Coronary artery (tissue), 2 donors: ENCODE data around the gene PTGER4.

ENCODE experiments used
- DNase-seq: peaks from one replicate; pipeline ENCODE4 v3.0.0-alpha.2; 2017; ENCODE audit warnings: low spot score
- H3K27ac ChIP-seq, 2 donors: fragments of 200-600 bp; sonication (generic); one replicate each; pipeline ENCODE4 v1.5.1; 2016 to 2019
- H3K4me3 ChIP-seq: fragments of 200-600 bp; sonication (generic); 2 replicates; pipeline ENCODE4 v1.5.1; 2016; ENCODE audit warnings: mild to moderate bottlenecking, moderate library complexity
- CTCF ChIP-seq: fragments of 200-600 bp; sonication (generic); IDR thresholded peaks from one replicate; pipeline ENCODE4 v1.5.1; 2019; ENCODE audit warnings: antibody characterized with exemption

The PTGER4 gene

GRCh38 chr5:40678026-40678425 lies 1.7 kb upstream of the PTGER4 start:
- Histone ChIP-seq H3K27ac (peak overlapping the region in 1 of 2 donors; percentile 87), H3K4me3 (no peak overlapping the region)
- DNase-seq: no peak
- no peak for TF ChIP-seq CTCF

- peak overlapping the region; percentile 70 for H3K4me3 ChIP-seq
These were observed 1.1 kb upstream of the PTGER4 start for GRCh38 chr5:40678460-40679147.

GRCh38 chr5:40679148-40679912 lies 385 bp upstream of the PTGER4 start:
- DNase-seq: peak; percentile 95
- Histone ChIP-seq H3K4me3 (peak overlapping the region; percentile 70), H3K27ac (peak overlapping the region; percentile 87 to 88)
- TF ChIP-seq CTCF: no peak

More at GRCh38 chr5:40678460-40679147, 1.1 kb upstream of the PTGER4 start:
- TF ChIP-seq CTCF: no peak
- peak overlapping the region; percentile 87 to 88 for H3K27ac ChIP-seq
- no peak for DNase-seq

GRCh38 chr5:40680741-40681362 lies 1.1 kb downstream of the PTGER4 start:
- DNase-seq: no peak
- peak overlapping the region; percentile 70 for H3K4me3 ChIP-seq
- H3K27ac ChIP-seq: peak overlapping the region; percentile 87 to 88
- TF ChIP-seq CTCF: no peak

DNA sequence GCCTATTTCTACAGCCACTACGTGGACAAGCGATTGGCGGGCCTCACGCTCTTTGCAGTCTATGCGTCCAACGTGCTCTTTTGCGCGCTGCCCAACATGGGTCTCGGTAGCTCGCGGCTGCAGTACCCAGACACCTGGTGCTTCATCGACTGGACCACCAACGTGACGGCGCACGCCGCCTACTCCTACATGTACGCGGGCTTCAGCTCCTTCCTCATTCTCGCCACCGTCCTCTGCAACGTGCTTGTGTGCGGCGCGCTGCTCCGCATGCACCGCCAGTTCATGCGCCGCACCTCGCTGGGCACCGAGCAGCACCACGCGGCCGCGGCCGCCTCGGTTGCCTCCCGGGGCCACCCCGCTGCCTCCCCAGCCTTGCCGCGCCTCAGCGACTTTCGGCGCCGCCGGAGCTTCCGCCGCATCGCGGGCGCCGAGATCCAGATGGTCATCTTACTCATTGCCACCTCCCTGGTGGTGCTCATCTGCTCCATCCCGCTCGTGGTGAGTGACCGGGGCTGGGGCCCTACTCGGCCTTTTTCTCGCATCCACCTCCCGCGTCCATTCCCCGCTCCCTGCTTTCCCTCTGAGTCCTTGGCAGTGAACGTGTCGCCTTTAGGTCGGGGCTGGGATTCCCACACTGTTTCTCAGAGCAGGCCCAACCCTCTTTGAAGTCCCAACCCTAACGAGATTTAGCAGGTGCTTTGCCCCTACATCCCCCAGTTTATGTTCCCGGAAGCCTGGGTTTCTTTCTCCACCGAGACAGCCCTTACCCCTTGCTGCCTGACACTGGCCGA lies 1.8 kb downstream of the PTGER4 start:
- peak overlapping the region; percentile 87 to 88 for H3K27ac ChIP-seq
- no peak for TF ChIP-seq CTCF
- DNase-seq: no peak
- peak overlapping the region; percentile 70 for H3K4me3 ChIP-seq

- no peak for DNase-seq
- no peak for TF ChIP-seq CTCF
- Histone ChIP-seq H3K27ac (peak overlapping the region; percentile 35 to 87), H3K4me3 (peak overlapping the region; percentile 70)
These were observed 2.7 kb downstream of the PTGER4 start for GRCh38 chr5:40682154-40683017.
